Heart left ventricle (tissue), 16 donors: ENCODE data around the gene PTPRD. TPM values are rescaled to one million over a fixed set of nuclear protein-coding genes. Genes with fewer than 3 reads are reported as not detected.
A peak's percentile ranks its signal among the peaks of the same experiment; 100 is the strongest.
"Not testable (repeated sequence)": the region's sequence is repeated elsewhere in the genome, so short reads cannot be mapped to it uniquely, and the experiment has no call there.

Experiments
- ATAC-seq, 4 donors: fragments of 200-7000 bp; cut with Tn5 transposase; one replicate each; pipeline ENCODE4 v1.9.1; 2020 to 2022; ENCODE audit warnings: moderate library complexity in 4 of 4, mild to moderate bottlenecking in 3 of 4, moderate number of reproducible peaks in 1 of 4
- DNase-seq, 5 donors: peaks; one replicate each; pipeline ENCODE4 v3.0.0-alpha.2; 2020
- H3K27ac ChIP-seq, 12 donors: fragments of 200-600 bp; sonication (generic) in 4 of 12; one replicate each; pipeline versions ENCODE4 v1.5.0 to v1.8.0; 2016 to 2022; ENCODE audit warnings: mild to moderate bottlenecking in 2 of 12
- H3K27me3 ChIP-seq, 9 donors: fragments of 200-600 bp; sonication (generic) in 2 of 9; one replicate each; pipeline versions ENCODE4 v1.5.1 to v1.8.0; 2016 to 2022; ENCODE audit warnings: mild to moderate bottlenecking in 3 of 9
- H3K36me3 ChIP-seq, 9 donors: fragments of 200-600 bp; sonication (generic) in 2 of 9; one replicate each; pipeline versions ENCODE4 v1.5.0 to v1.8.0; 2018 to 2022; ENCODE audit warnings: mild to moderate bottlenecking in 2 of 9
- H3K4me1 ChIP-seq, 12 donors: fragments of 200-600 bp; sonication (generic) in 4 of 12; one replicate each; pipeline versions ENCODE4 v1.5.0 to v1.8.0; 2016 to 2022; ENCODE audit warnings: mild to moderate bottlenecking in 3 of 12
- H3K4me3 ChIP-seq, 12 donors: fragments of 200-600 bp; sonication (generic) in 4 of 12; one replicate each; pipeline versions ENCODE4 v1.5.0 to v1.8.0; 2017 to 2022; ENCODE audit warnings: mild to moderate bottlenecking in 9 of 12, moderate library complexity in 4 of 12
- H3K9me3 ChIP-seq, 12 donors: fragments of 200-600 bp; sonication (generic) in 4 of 12; one replicate each; pipeline versions ENCODE4 v1.5.0 to v1.8.0; 2016 to 2022; ENCODE audit warnings: mild to moderate bottlenecking in 1 of 12
- CTCF ChIP-seq, 12 donors: fragments of 200-600 bp; sonication (generic) in 4 of 12; IDR thresholded peaks; one replicate each; pipeline versions ENCODE4 v1.5.0 to v1.8.0; 2018 to 2022; ENCODE audit warnings: antibody characterized with exemption in 12 of 12, mild to moderate bottlenecking in 5 of 12
- POLR2A ChIP-seq, 2 donors: fragments of 450-650 bp; IDR thresholded peaks; one replicate each; pipeline ENCODE4 v1.6.1; 2017; ENCODE audit warnings: antibody characterized with exemption in 2 of 2, mild to moderate bottlenecking in 2 of 2, moderate library complexity in 2 of 2
- WGBS, 4 donors: extraction: QIAGEN DNeasy Blood & Tissue Kit in 2 of 4; methylation state at CpG; one replicate each; pipeline versions ENCODE4 v1.1.5 to v1.1.7; 2013 to 2018; 5-methylcytosine and 5-hydroxymethylcytosine counted together
- intact Hi-C, 10 donors: fragments of 100-400 bp; cut with DNase I; formaldehyde crosslinking; loops; one replicate each; pipeline versions ENCODE4 v1.11.1 to v1.14.2; 2022
- polyA plus RNA-seq, 2 donors: library from polyadenylated mRNA; stranded (reverse); fragments of 200-250 nt; gene quantifications; one replicate each; pipeline ENCODE4 v1.2.3, GENCODE V29; 2013
- total RNA-seq, 9 donors: library from RNA; depleted of rRNA in 2 of 9; stranded (reverse); fragments of >200 nt in 2 of 9; fragmentation: NEBNext Ultra II Directional in 3 of 9; extraction: Animal tissue kit (Norgen Biotek cat#: 25700) in 3 of 9; gene quantifications; one replicate each; pipeline versions ENCODE4 v1.1.0 to v1.2.4, GENCODE V29; 2016 to 2023
- donor health status: ischemic (EF 13 %, LVEDD 7.1; RV severe dilation, severe dysfunction).
- donor health status: healthy with polysubstance abuse.
- donor health status: DM: no; HTN: yes; CAD: no.
- donor health status: DM: no; HTN: no; CAD: no.
- donor health status: ischemic (EF 25% LVEDD 6.9; RV normal size, moderate dysfunction).
- donor health status: ischemic (EF 25% LVEDD 5.7; RV mildly dilated, moderate dysfunction).
- donor health status: healthy.
- donor health status: DM: yes; HTN: yes; CAD: no.
- donor health status: ischemic (EF 35%, LVEDD 5.7; RV mildly dilated, moderate dysfunction).
- donor health status: nonischemic (EF 11% LVEDD 7.7; RV severe dilation, severe dysfunction).
- donor health status: DM: yes; HTN: yes; CAD: no.
- donor health status: PGD.
- donor health status: ischemic (EF 29% LVEDD 5.4; RV normal size, mild dysfunction).
- donor health status: nonischemic (EF 23%, LVEDD 6.1; RV moderate dilation, normal function).

Gene PTPRD
- total and polyA plus RNA-seq, 11 donors, result 1.4 to 25.3 (median 15.1) TPM

GRCh38 chr9:10354591-10354990 lies 258.2 kb downstream of the PTPRD start:
- Histone ChIP-seq H3K4me3 (no peak overlapping the region), H3K27me3 (no peaks in the 10 kb centered on the region), H3K9me3 (no peaks in the 10 kb centered on the region), H3K27ac (no peak overlapping the region), H3K4me1 (no peaks in the 10 kb centered on the region), H3K36me3 (no peaks in the 10 kb centered on the region)
- ATAC-seq (no peak), DNase-seq (no peak)
- intact Hi-C loops, result no loop called here
- TF ChIP-seq CTCF (IDR thresholded peaks at IDR 0.05) (no peak), POLR2A (IDR thresholded peaks at IDR 0.05) (no peak)
- 68 to 77% (median 72%) methylated on average over 3 of the region's 3 CpGs for WGBS, 4 donors

GRCh38 chr9:10345621-10346020 lies 267.2 kb downstream of the PTPRD start:
- H3K27ac ChIP-seq, H3K4me1 ChIP-seq, H3K27me3 ChIP-seq, H3K36me3 ChIP-seq, ATAC-seq, H3K9me3 ChIP-seq, intact Hi-C loops, H3K4me3 ChIP-seq, DNase-seq: not testable (repeated sequence)
- 62 to 72% (median 66%) methylated on average over 5 of the region's 5 CpGs for WGBS, 4 donors

GRCh38 chr9:10341057-10341456 lies 271.7 kb downstream of the PTPRD start:
- Histone ChIP-seq H3K27me3 (no peaks in the 10 kb centered on the region), H3K4me3 (no peak overlapping the region), H3K9me3 (peaks cover 0 to 7% (median 0%) of the 10 kb centered on the region in 12 donors), H3K4me1 (no peaks in the 10 kb centered on the region), H3K36me3 (no peaks in the 10 kb centered on the region), H3K27ac (no peak overlapping the region)
- intact Hi-C loops, result no loop called here
- TF ChIP-seq POLR2A (IDR thresholded peaks at IDR 0.05) (no peak), CTCF (IDR thresholded peaks at IDR 0.05) (no peak)
- WGBS, 4 donors, result 84 to 88% (median 86%) methylated on average over 2 of the region's 2 CpGs
- DNase-seq, result no peak
- no peak for ATAC-seq

- TF ChIP-seq POLR2A (IDR thresholded peaks at IDR 0.05), result no peak
- no peak for TF ChIP-seq CTCF (IDR thresholded peaks at IDR 0.05)
- no peaks in the 10 kb centered on the region for H3K4me1 ChIP-seq
- no peak overlapping the region for H3K4me3 ChIP-seq
- ATAC-seq (no peak), DNase-seq (no peak)
- no peak overlapping the region for H3K27ac ChIP-seq
- intact Hi-C loops, result no loop called here
- no peaks in the 10 kb centered on the region for H3K27me3 ChIP-seq
- H3K9me3 ChIP-seq, result peaks cover 0 to 5% (median 0%) of the 10 kb centered on the region in 12 donors
- H3K36me3 ChIP-seq, result no peaks in the 10 kb centered on the region
Measured at GRCh38 chr9:10339152-10339551, 273.6 kb downstream of the PTPRD start.

GRCh38 chr9:10331157-10331556 lies 281.6 kb downstream of the PTPRD start:
- no peaks in the 10 kb centered on the region for H3K9me3 ChIP-seq
- H3K36me3 ChIP-seq, result no peaks in the 10 kb centered on the region
- WGBS, 4 donors, result 31 to 46% (median 44%) methylated on average over 2 of the region's 2 CpGs
- no peaks in the 10 kb centered on the region for H3K27me3 ChIP-seq
- DNase-seq (no peak), ATAC-seq (peak in 2 of 4 donors; percentile 76 to 78)
- intact Hi-C loops, result no loop called here
- H3K27ac ChIP-seq, result no peak overlapping the region
- TF ChIP-seq CTCF (IDR thresholded peaks at IDR 0.05) (no peak), POLR2A (IDR thresholded peaks at IDR 0.05) (no peak)
- H3K4me3 ChIP-seq, result no peak overlapping the region
- no peaks in the 10 kb centered on the region for H3K4me1 ChIP-seq
